Smooth muscle cell (in vitro differentiated cells): ENCODE data around the gene DENND2A. TPM values are rescaled to one million over a fixed set of nuclear protein-coding genes. Genes with fewer than 3 reads are reported as not detected.
"Not testable (repeated sequence)": the region's sequence is repeated elsewhere in the genome, so short reads cannot be mapped to it uniquely, and the experiment has no call there.

Experiments
- DNase-seq: peaks from one replicate; lab custom pipeline; 2025; ENCODE audit not compliant: unreplicated experiment; lab: John Stamatoyannopoulos, UW
- H2AFZ ChIP-seq: fragments of 200-600 bp; sonication (generic); 2 replicates; pipeline ENCODE4 v1.6.0; 2016; ENCODE audit warnings: antibody characterized with exemption, low read depth, mild to moderate bottlenecking
- H3F3A ChIP-seq: fragments of 200-600 bp; sonication (generic); 2 replicates; pipeline ENCODE4 v1.6.0; 2017; ENCODE audit warnings: antibody characterized with exemption, low read depth
- H3K27ac ChIP-seq: fragments of 200-600 bp; sonication (generic); 2 replicates; pipeline ENCODE4 v1.5.1; 2016; ENCODE audit warnings: low read depth, mild to moderate bottlenecking
- H3K27me3 ChIP-seq: fragments of 200-600 bp; sonication (generic); 2 replicates; pipeline ENCODE4 v1.6.1; 2016; ENCODE audit warnings: low read depth, mild to moderate bottlenecking
- H3K36me3 ChIP-seq: fragments of 200-600 bp; sonication (generic); 2 replicates; pipeline ENCODE4 v1.5.1; 2016; ENCODE audit warnings: low read depth
- H3K4me1 ChIP-seq: fragments of 200-600 bp; sonication (generic); 2 replicates; pipeline ENCODE4 v1.5.1; 2016; ENCODE audit warnings: low read depth
- H3K4me2 ChIP-seq: fragments of 200-600 bp; sonication (generic); 2 replicates; pipeline ENCODE4 v1.6.0; 2016; ENCODE audit warnings: mild to moderate bottlenecking
- H3K4me3 ChIP-seq: fragments of 200-600 bp; sonication (generic); 2 replicates; pipeline ENCODE4 v1.5.1; 2016; ENCODE audit warnings: mild to moderate bottlenecking
- H3K79me2 ChIP-seq: fragments of 200-600 bp; sonication (generic); 2 replicates; pipeline ENCODE4 v1.6.0; 2016; ENCODE audit warnings: low read depth, mild to moderate bottlenecking
- H3K9ac ChIP-seq: fragments of 200-600 bp; sonication (generic); 2 replicates; pipeline ENCODE4 v1.6.0; 2016; ENCODE audit warnings: low read depth
- H3K9me3 ChIP-seq: fragments of 200-600 bp; sonication (generic); replicated peaks from 2 replicates; pipeline ENCODE4 v1.5.1; 2016; ENCODE audit warnings: low read depth
- H4K20me1 ChIP-seq: fragments of 200-600 bp; sonication (generic); 2 replicates; pipeline ENCODE4 v1.6.0; 2016; ENCODE audit warnings: low read depth
- WGBS: methylation state at CpG from one replicate; pipeline ENCODE4 v1.1.7; 2016; ENCODE audit warnings: low lambda C conversion rate; 5-methylcytosine and 5-hydroxymethylcytosine counted together
- polyA plus RNA-seq: library from polyadenylated mRNA; unstranded; fragments of >200 nt; fragmentation: Nextera tagmentation; extraction: Ambion mirVana; gene quantifications from 2 replicates; pipeline ENCODE4 v1.2.1, GENCODE V29; 2016
- total RNA-seq: library from RNA; depleted of rRNA; stranded (reverse); fragments of >200 nt; gene quantifications from 2 replicates; pipeline ENCODE4 v1.2.3, GENCODE V29; 2014
- TF ChIP-seq, protein P1 (sequence below): fragments of 200-600 bp; sonication (generic); IDR thresholded peaks from 2 replicates; pipeline ENCODE4 v1.5.1; 2017; ENCODE audit warnings: borderline replicate concordance, mild to moderate bottlenecking, antibody characterized with exemption; ENCODE audit not compliant: insufficient read depth, poor library complexity, severe bottlenecking

DENND2A gene
- total and polyA plus RNA-seq, 2 experiments from 2014 or later, result 1.8 to 4.6 TPM

DNA sequence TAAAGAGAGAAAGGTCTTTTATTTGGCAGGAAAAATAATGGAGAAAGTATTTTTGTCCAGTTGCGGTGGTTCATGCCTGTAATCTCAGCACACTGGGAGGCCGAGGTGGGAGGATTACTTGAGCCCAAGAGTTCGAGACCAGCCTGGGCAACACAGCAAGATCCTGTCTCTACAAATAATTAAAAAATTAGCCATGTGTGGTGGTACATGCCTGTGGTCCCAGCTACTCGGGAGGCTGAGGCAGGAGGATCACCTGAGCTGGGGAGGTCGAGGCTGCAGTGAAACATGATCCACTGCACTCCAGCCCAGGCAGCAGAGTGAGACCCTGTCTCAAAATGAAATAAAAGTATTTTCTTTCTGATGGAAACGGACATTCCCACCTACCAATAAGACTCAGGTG is 83.5 kb downstream of the DENND2A start:
- no peak for DNase-seq
- Histone ChIP-seq H3K36me3 (no peaks in the 10 kb centered on the region), H3K27me3 (no peaks in the 10 kb centered on the region), H3K4me2 (no peak overlapping the region), H3K79me2 (no peaks in the 10 kb centered on the region), H3K9ac (no peak overlapping the region), H3K9me3 (no peaks in the 10 kb centered on the region), H3F3A (no peaks in the 10 kb centered on the region), H3K4me3 (no peak overlapping the region), H3K27ac (no peak overlapping the region), H2AFZ (no peak overlapping the region), H4K20me1 (no peaks in the 10 kb centered on the region), H3K4me1 (no peaks in the 10 kb centered on the region)
- TF ChIP-seq, protein P1, sequence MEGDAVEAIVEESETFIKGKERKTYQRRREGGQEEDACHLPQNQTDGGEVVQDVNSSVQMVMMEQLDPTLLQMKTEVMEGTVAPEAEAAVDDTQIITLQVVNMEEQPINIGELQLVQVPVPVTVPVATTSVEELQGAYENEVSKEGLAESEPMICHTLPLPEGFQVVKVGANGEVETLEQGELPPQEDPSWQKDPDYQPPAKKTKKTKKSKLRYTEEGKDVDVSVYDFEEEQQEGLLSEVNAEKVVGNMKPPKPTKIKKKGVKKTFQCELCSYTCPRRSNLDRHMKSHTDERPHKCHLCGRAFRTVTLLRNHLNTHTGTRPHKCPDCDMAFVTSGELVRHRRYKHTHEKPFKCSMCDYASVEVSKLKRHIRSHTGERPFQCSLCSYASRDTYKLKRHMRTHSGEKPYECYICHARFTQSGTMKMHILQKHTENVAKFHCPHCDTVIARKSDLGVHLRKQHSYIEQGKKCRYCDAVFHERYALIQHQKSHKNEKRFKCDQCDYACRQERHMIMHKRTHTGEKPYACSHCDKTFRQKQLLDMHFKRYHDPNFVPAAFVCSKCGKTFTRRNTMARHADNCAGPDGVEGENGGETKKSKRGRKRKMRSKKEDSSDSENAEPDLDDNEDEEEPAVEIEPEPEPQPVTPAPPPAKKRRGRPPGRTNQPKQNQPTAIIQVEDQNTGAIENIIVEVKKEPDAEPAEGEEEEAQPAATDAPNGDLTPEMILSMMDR, result no peak
- WGBS, result 98% methylated on average over 6 of the region's 6 CpGs

DNA sequence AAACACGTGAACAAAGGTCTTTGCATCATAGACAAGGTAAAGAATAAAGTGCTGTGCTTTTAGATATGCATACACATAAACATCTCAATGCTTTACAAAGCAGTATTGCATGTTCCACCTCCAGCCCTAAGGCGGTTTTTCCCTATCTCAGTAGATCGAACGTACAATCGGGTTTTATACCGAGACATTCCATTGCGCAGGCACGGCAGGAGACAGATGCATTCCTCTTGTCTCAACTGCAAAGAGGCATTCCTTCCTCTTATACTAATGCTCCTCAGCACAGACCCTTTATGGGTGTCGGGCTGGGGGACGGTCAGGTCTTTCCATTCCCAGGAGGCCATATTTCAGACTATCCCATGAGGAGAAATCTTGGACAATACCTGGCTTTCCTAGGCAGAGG is 87.4 kb downstream of the DENND2A start:
- H3K27me3 ChIP-seq, H2AFZ ChIP-seq, DNase-seq, H3K36me3 ChIP-seq, H3K27ac ChIP-seq, H3K79me2 ChIP-seq, H3K4me3 ChIP-seq, H3K9ac ChIP-seq, H3K4me2 ChIP-seq, H4K20me1 ChIP-seq, H3K4me1 ChIP-seq, H3F3A ChIP-seq, H3K9me3 ChIP-seq: not testable (repeated sequence)
- 83% methylated on average over 10 of the region's 10 CpGs for WGBS

DNA sequence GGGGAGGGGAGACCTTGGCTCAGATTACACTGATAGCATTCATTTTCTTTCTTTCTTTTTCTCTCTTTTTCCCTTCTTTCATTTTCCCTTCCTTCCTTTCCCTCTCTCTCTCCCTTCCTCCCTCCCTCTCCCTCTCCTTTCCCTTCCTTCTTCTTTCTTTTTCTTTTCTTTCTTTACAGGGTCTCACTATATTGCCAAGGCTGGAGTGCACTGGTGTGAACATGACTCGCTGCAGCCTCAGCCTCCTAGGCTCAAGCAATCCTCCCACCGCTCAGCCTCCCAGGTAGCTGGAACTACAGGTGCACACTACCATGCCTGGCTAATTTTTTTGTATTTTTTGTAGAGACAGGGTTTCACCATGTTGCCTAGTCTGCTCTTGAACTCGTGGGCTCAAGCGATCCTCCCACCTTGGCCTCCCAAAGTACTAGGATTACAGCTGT is 88.4 kb downstream of the DENND2A start:
- no peaks in the 10 kb centered on the region for H3K27me3 ChIP-seq
- DNase-seq, result no peak
- H3K9ac ChIP-seq, result no peak overlapping the region
- H3K4me3 ChIP-seq, result no peak overlapping the region
- no peaks in the 10 kb centered on the region for H3F3A ChIP-seq
- no peak overlapping the region for H3K27ac ChIP-seq
- H2AFZ ChIP-seq, result no peak overlapping the region
- H3K4me1 ChIP-seq, result no peaks in the 10 kb centered on the region
- H3K79me2 ChIP-seq, result no peaks in the 10 kb centered on the region
- no peaks in the 10 kb centered on the region for H4K20me1 ChIP-seq
- H3K36me3 ChIP-seq, result no peaks in the 10 kb centered on the region
- no peak overlapping the region for H3K4me2 ChIP-seq
- TF ChIP-seq, protein P1, result no peak
- H3K9me3 ChIP-seq, result no peaks in the 10 kb centered on the region
- 94% methylated on average over 4 of the region's 4 CpGs for WGBS

DNA sequence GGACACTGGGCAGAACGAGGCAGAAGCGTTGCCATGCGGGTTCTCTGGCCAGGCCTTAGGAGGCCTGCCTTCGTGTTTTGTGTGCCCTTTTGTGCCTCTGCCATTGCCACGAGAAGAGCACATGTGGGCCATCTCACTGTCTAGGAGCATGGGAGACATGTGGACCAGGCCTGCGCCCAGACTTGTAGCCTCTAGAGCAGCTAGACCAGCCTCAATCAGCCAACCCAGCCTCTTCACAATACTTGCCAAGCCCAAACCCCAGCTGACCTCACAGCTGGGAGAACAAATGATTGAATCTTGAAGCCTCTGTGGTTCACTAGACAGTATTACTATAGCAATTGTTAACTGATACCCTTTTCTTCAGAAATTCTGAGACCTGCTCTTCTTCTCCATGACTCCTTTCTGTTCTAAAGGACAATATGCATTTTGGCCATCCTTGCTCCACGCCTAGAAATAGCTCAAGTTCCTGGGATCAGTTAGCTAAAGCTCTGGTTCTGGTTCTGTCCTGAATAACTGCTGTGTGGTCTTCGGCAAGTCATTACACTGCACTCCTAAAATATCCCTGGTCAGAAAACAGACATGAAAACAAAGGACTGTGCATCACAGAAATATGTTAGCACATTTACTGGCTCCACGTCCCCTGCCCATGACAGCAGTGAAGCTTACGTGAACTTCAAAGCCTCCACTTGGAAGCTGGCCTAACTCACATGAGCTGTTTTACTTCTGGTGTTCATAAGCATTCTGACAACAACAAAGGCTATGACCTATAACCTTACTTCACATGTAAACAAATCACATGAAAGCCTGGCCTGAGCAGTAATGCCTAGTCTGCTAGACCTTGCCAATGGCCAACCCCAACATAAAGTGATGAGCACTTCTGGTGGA is 89.0 kb downstream of the DENND2A start:
- WGBS, result 94% methylated on average over 10 of the region's 10 CpGs
- H3F3A ChIP-seq, result no peaks in the 10 kb centered on the region
- H3K27me3 ChIP-seq, result no peaks in the 10 kb centered on the region
- H3K27ac ChIP-seq, result no peak overlapping the region
- no peak overlapping the region for H3K4me3 ChIP-seq
- no peaks in the 10 kb centered on the region for H3K36me3 ChIP-seq
- H4K20me1 ChIP-seq, result no peaks in the 10 kb centered on the region
- H3K4me2 ChIP-seq, result no peak overlapping the region
- no peak overlapping the region for H2AFZ ChIP-seq
- DNase-seq, result no peak
- H3K79me2 ChIP-seq, result no peaks in the 10 kb centered on the region
- no peak overlapping the region for H3K9ac ChIP-seq
- H3K4me1 ChIP-seq, result no peaks in the 10 kb centered on the region
- TF ChIP-seq, protein P1, result no peak
- H3K9me3 ChIP-seq, result no peaks in the 10 kb centered on the region
